Measurements from ENCODE around the gene CSK.

The CSK gene

GRCh38 chr15:74788042-74788682 lies 6.3 kb downstream of the CSK start:
- peak; percentile 41 for DNase-seq

GRCh38 chr15:74788683-74789151 lies 6.8 kb downstream of the CSK start:
- DNase-seq, result peak; percentile 62

GRCh38 chr15:74789171-74789631 lies 7.3 kb downstream of the CSK start:
- DNase-seq, result peak; percentile 57

- no peak for DNase-seq
Observed at GRCh38 chr15:74789741-74790079, 7.8 kb downstream of the CSK start.

GRCh38 chr15:74790080-74790916 lies 8.4 kb downstream of the CSK start:
- DNase-seq, result peak; percentile 64

- no peak for DNase-seq
Observed at GRCh38 chr15:74791007-74791406, 9.1 kb downstream of the CSK start.

- no peak for DNase-seq
Observed at GRCh38 chr15:74791667-74792066, 9.8 kb downstream of the CSK start.

GRCh38 chr15:74792227-74793016 lies 10.5 kb downstream of the CSK start:
- DNase-seq, result no peak

GRCh38 chr15:74793135-74794028 lies 11.5 kb downstream of the CSK start:
- peak; percentile 75 for DNase-seq

- DNase-seq, result no peak
Observed at GRCh38 chr15:74794248-74794969, 12.5 kb downstream of the CSK start.

- DNase-seq, result no peak
Observed at GRCh38 chr15:74794970-74795349, 13.1 kb downstream of the CSK start.

GRCh38 chr15:74795966-74796625 lies 14.2 kb downstream of the CSK start:
- peak; percentile 26 for DNase-seq

- DNase-seq, result peak; percentile 34
Observed at GRCh38 chr15:74798388-74799254, 16.7 kb downstream of the CSK start.

- peak; percentile 54 for DNase-seq
Observed at GRCh38 chr15:74799255-74799855, 17.5 kb downstream of the CSK start.

GRCh38 chr15:74799856-74800558 lies 18.1 kb downstream of the CSK start:
- DNase-seq, result peak; percentile 91

GRCh38 chr15:74800559-74801094 lies 18.7 kb downstream of the CSK start:
- DNase-seq, result peak; percentile 52

- DNase-seq, result no peak
Observed at GRCh38 chr15:74801311-74801997, 19.6 kb downstream of the CSK start.

GRCh38 chr15:74802290-74802689 lies 20.4 kb downstream of the CSK start:
- no peak for DNase-seq
